HG02588 (cell line): ENCODE results near the gene FRYL.
"Not testable (repeated sequence)": the region's sequence is repeated elsewhere in the genome, so short reads cannot be mapped to it uniquely, and the experiment has no call there.

Source experiments
- ATAC-seq: cut with Tn5 transposase; IDR thresholded peaks from one replicate; pipeline ENCODE4 v1.9.1; 2021; ENCODE audit warnings: mild to moderate bottlenecking, moderate library complexity; ENCODE audit not compliant: unreplicated experiment

FRYL gene

GRCh38 chr4:48461000-48461399 is 319.1 kb downstream of the FRYL start:
- no peak for ATAC-seq

DNA sequence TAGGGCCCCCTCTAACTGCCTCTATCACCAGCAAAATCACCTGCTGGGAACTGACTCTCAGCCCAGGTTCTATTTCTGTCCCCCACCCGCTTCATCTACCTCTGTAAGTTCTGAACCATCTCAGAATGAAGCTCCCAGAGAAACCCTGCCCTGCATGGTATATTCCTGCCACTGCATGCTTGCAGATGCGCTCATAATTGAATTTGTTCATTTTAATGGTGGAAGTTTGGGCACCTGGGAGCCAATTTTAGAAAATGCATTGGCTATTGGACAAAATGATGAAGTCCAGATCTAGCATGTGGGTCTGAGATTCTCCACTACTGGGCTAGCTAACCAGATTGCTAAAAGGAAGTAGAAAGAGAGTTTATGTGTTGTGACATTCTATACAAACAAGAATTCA is 325.5 kb downstream of the FRYL start:
- no peak for ATAC-seq

DNA sequence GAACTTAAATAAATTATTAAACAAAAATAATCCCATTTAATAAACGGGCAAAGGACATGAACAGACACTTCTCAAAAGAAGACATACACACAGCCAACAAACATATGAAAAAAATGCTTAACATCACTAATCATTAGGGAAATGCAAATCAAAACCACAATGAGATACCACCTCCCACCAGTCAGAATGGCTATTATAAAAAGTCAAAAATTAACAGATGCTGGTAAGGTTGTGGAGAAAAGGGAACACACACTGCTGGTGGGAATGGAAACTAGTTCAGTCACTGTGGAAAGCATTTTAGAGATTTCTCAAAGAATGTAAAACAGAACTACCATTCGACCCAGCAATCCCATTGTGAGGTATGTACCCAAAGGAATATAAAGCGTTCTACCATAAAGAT is 328.4 kb downstream of the FRYL start:
- not testable (repeated sequence) for ATAC-seq

DNA sequence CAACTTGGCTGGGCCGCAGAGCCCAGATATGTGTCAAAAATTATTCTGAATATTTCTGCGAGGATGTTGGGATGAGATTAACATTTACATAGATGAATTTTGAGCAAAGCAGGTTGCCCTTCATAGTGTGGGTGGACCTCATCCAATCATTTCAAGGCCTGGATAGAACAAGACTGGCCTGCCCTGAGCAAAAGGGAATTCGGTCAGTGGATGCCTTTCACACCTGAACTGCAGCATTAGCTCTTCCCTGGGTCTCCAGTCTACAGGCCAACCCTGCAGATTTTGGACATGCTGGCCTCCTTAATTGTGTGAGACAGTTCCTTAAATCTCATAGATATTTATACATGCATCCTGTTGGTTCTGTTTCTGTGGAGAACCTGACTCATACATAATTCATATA is 329.3 kb downstream of the FRYL start:
- no peak for ATAC-seq

GRCh38 chr4:48449151-48449550 is 330.9 kb downstream of the FRYL start:
- no peak for ATAC-seq
